ENCODE data around the gene MAP4.

MAP4 gene

GRCh38 chr3:48002787-48003186, 13.4 kb downstream of the MAP4 start (continued):
- TF ChIP-seq BCL6B (tag by site-specific recombination; IDR thresholded peaks at IDR 0.05) (no peak), BCL11B (tag by site-specific recombination; IDR thresholded peaks at IDR 0.05; ENCODE audit: low read depth) (no peak), ZNF521 (tag by site-specific recombination; IDR thresholded peaks at IDR 0.05) (no peak), ZNF223 (tag by site-specific recombination; IDR thresholded peaks at IDR 0.05) (no peak), HOXC10 (CRISPR knock-in tag; IDR thresholded peaks at IDR 0.05) (no peak), KLF16 (tag by site-specific recombination; IDR thresholded peaks at IDR 0.05) (no peak), ZBTB11 (tag by site-specific recombination; conservative IDR thresholded peaks at IDR 0.05; ENCODE audit: low read depth) (peak; percentile 73), ZNF423 (tag by site-specific recombination; IDR thresholded peaks at IDR 0.05) (no peak), SP2 (tag by site-specific recombination; IDR thresholded peaks at IDR 0.05) (no peak), ZNF510 (tag by site-specific recombination; IDR thresholded peaks at IDR 0.05; ENCODE audit: insufficient replicate concordance) (peak; percentile 64), KLF10 (tag by site-specific recombination; IDR thresholded peaks at IDR 0.05) (no peak), ZNF664 (tag by site-specific recombination; IDR thresholded peaks at IDR 0.05) (0 out of 2 replicates have a peak, but pooled peaks have one; percentile 18), ZNF629 (tag by site-specific recombination; IDR thresholded peaks at IDR 0.05) (0 out of 2 replicates have a peak, but pooled peaks have one; percentile 39), ZNF677 (tag by site-specific recombination; IDR thresholded peaks at IDR 0.05) (no peak), ZNF211 (tag by site-specific recombination; IDR thresholded peaks at IDR 0.05; ENCODE audit: low read depth) (no peak), ZNF426 (tag by site-specific recombination; IDR thresholded peaks at IDR 0.05) (peak; percentile 91), ATF2 (tag by site-specific recombination; IDR thresholded peaks at IDR 0.05; ENCODE audit: low read depth) (no peak), ZNF544 (tag by site-specific recombination; IDR thresholded peaks at IDR 0.05) (no peak), ZNF623 (tag by site-specific recombination; IDR thresholded peaks at IDR 0.05) (peak; percentile 74), ZNF140 (tag by site-specific recombination; IDR thresholded peaks at IDR 0.05) (peak; percentile 59; the same call in 1 of the 2 replicates), SP7 (tag by site-specific recombination; IDR thresholded peaks at IDR 0.05) (no peak), ZNF658 (tag by site-specific recombination; IDR thresholded peaks at IDR 0.05) (no peak), REST (tag by site-specific recombination; IDR thresholded peaks at IDR 0.05) (peak; percentile 59; the same call in 1 of the 2 replicates), ZNF610 (tag by site-specific recombination; IDR thresholded peaks at IDR 0.05; ENCODE audit: borderline replicate concordance) (no peak), ZNF837 (tag by site-specific recombination; IDR thresholded peaks at IDR 0.05) (no peak), ZBTB21 (tag by site-specific recombination; IDR thresholded peaks at IDR 0.05) (no peak), ZNF792 (tag by site-specific recombination; IDR thresholded peaks at IDR 0.05) (no peak), ZXDB (tag by site-specific recombination; IDR thresholded peaks at IDR 0.05) (peak; percentile 73)
- TF ChIP-seq, protein P1, sequence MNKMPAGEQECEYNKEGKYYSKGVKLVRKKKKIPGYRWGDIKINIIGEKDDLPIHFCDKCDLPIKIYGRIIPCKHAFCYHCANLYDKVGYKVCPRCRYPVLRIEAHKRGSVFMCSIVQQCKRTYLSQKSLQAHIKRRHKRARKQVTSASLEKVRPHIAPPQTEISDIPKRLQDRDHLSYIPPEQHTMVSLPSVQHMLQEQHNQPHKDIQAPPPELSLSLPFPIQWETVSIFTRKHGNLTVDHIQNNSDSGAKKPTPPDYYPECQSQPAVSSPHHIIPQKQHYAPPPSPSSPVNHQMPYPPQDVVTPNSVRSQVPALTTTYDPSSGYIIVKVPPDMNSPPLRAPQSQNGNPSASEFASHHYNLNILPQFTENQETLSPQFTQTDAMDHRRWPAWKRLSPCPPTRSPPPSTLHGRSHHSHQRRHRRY (tag by site-specific recombination; IDR thresholded peaks at IDR 0.05): no peak
- TF ChIP-seq, protein P2, sequence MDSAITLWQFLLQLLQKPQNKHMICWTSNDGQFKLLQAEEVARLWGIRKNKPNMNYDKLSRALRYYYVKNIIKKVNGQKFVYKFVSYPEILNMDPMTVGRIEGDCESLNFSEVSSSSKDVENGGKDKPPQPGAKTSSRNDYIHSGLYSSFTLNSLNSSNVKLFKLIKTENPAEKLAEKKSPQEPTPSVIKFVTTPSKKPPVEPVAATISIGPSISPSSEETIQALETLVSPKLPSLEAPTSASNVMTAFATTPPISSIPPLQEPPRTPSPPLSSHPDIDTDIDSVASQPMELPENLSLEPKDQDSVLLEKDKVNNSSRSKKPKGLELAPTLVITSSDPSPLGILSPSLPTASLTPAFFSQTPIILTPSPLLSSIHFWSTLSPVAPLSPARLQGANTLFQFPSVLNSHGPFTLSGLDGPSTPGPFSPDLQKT (IDR thresholded peaks at IDR 0.05; ENCODE audit: borderline replicate concordance, low read depth, low read length): no peak

Data from HEK293 (cell line).